NCI-H146 (cell line): ENCODE measurements around the gene CFAP45.
"Not testable (repeated sequence)": the region's sequence is repeated elsewhere in the genome, so short reads cannot be mapped to it uniquely, and the experiment has no call there.

ENCODE experiments used
- DNase-seq: peaks from one replicate; lab custom pipeline; 2025; lab: John Stamatoyannopoulos, UW

CFAP45 gene

GRCh38 chr1:159904036-159904435 lies 4.1 kb upstream of the CFAP45 start:
- DNase-seq: not testable (repeated sequence)

- no peak for DNase-seq
Measured at GRCh38 chr1:159902541-159902940, 2.6 kb upstream of the CFAP45 start.

GRCh38 chr1:159900755-159901360 lies 893 bp upstream of the CFAP45 start:
- DNase-seq: no peak

GRCh38 chr1:159899634-159900033 lies 331 bp downstream of the CFAP45 start:
- not testable (repeated sequence) for DNase-seq

- no peak for DNase-seq
Measured at GRCh38 chr1:159898527-159898926, 1.4 kb downstream of the CFAP45 start.

GRCh38 chr1:159897962-159898361 lies 2.0 kb downstream of the CFAP45 start:
- no peak for DNase-seq

GRCh38 chr1:159896546-159896930 lies 3.4 kb downstream of the CFAP45 start:
- no peak for DNase-seq

- DNase-seq: no peak
Measured at GRCh38 chr1:159895836-159896545, 4.0 kb downstream of the CFAP45 start.

GRCh38 chr1:159895286-159895685 lies 4.7 kb downstream of the CFAP45 start:
- peak; percentile 54 for DNase-seq

- no peak for DNase-seq
Measured at GRCh38 chr1:159892944-159893343, 7.0 kb downstream of the CFAP45 start.

GRCh38 chr1:159891275-159892157 lies 8.4 kb downstream of the CFAP45 start:
- DNase-seq: peak; percentile 77

- DNase-seq: no peak
Measured at GRCh38 chr1:159890390-159890789, 9.6 kb downstream of the CFAP45 start.

GRCh38 chr1:159889821-159890252 lies 10.1 kb downstream of the CFAP45 start:
- no peak for DNase-seq

- DNase-seq: no peak
Measured at GRCh38 chr1:159889202-159889601, 10.8 kb downstream of the CFAP45 start.

GRCh38 chr1:159884296-159884695 lies 15.7 kb downstream of the CFAP45 start:
- no peak for DNase-seq

GRCh38 chr1:159883134-159883533 lies 16.8 kb downstream of the CFAP45 start:
- no peak for DNase-seq

GRCh38 chr1:159882527-159882862 lies 17.5 kb downstream of the CFAP45 start:
- DNase-seq: no peak

GRCh38 chr1:159881622-159882526 lies 18.1 kb downstream of the CFAP45 start:
- DNase-seq: peak; percentile 89

- no peak for DNase-seq
Measured at GRCh38 chr1:159880430-159880829, 19.5 kb downstream of the CFAP45 start.

GRCh38 chr1:159879977-159880376 lies 20.0 kb downstream of the CFAP45 start:
- no peak for DNase-seq

- no peak for DNase-seq
Measured at GRCh38 chr1:159879136-159879535, 20.8 kb downstream of the CFAP45 start.
